Esophagus (tissue), 2 donors: ENCODE measurements around the gene ASS1. TPM values are rescaled to one million over a fixed set of nuclear protein-coding genes. Genes with fewer than 3 reads are reported as not detected.

Experiments used
- H3K27ac ChIP-seq, 2 donors: one replicate each; pipeline ENCODE4 v1.5.1; 2013; ENCODE audit warnings: low read depth in 2 of 2, mild to moderate bottlenecking in 2 of 2, inconsistent platforms in 1 of 2, low read length in 1 of 2, moderate library complexity in 1 of 2
- H3K27me3 ChIP-seq, 2 donors: one replicate each; pipeline ENCODE4 v1.6.1; 2013; ENCODE audit warnings: low read length in 2 of 2, control low read depth in 1 of 2, mild to moderate bottlenecking in 1 of 2; ENCODE audit not compliant: insufficient read depth in 2 of 2, control insufficient read depth in 1 of 2
- H3K36me3 ChIP-seq, 2 donors: one replicate each; pipeline ENCODE4 v1.6.1; 2013; ENCODE audit warnings: low read length in 1 of 2; ENCODE audit not compliant: control insufficient read depth in 2 of 2, insufficient read depth in 2 of 2
- H3K4me1 ChIP-seq, 2 donors: one replicate each; pipeline ENCODE4 v1.6.1; 2013; ENCODE audit warnings: low read length in 1 of 2; ENCODE audit not compliant: control insufficient read depth in 2 of 2, insufficient read depth in 2 of 2
- H3K4me3 ChIP-seq, 2 donors: one replicate each; pipeline ENCODE4 v1.5.1; 2013; ENCODE audit warnings: low read length in 2 of 2, mild to moderate bottlenecking in 2 of 2, low read depth in 1 of 2, moderate library complexity in 1 of 2
- H3K9me3 ChIP-seq, 2 donors: one replicate each; pipeline ENCODE4 v1.6.1; 2013; ENCODE audit warnings: mild to moderate bottlenecking in 2 of 2, low read depth in 1 of 2, low read length in 1 of 2, moderate library complexity in 1 of 2; ENCODE audit not compliant: control insufficient read depth in 2 of 2, insufficient read depth in 1 of 2
- WGBS, 2 donors: extraction: QIAGEN DNeasy Blood & Tissue Kit; methylation state at CpG; one replicate each; pipeline ENCODE4 v1.1.7; 2013; 5-methylcytosine and 5-hydroxymethylcytosine counted together
- polyA plus RNA-seq, 2 donors: library from polyadenylated mRNA; stranded (reverse); fragments of 200-250 nt; gene quantifications; one replicate each; pipeline ENCODE4 v1.2.3, GENCODE V29; 2013
- donor health status: healthy with polysubstance abuse.
- donor health status: Bipolar disorder and iron deficiency.

The ASS1 gene
- polyA plus RNA-seq, 2 donors: 63.6 to 79.5 TPM

DNA sequence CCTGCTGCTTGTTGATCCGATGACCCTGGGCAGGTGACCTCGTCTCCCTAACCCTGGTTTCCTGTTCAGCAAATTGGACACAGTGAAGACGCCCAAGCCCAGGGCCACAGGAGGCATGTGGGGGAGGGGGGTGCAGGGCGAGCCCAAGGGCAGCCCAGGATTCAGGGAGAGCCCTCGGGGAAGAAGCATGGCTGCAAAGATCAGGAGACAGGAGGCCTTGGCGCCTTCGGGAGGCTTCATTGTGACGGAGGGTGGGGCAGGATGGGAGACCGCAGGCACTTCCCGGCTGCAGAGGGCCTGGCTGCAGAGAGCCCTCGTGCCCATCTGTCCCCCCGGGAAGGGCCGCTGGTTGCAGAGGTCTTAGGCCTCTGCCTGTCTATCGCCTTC lies 6.2 kb downstream of the ASS1 start:
- Histone ChIP-seq H3K9me3 (no peaks in the 10 kb centered on the region), H3K4me1 (peaks cover 7 to 19% of the 10 kb centered on the region in 2 donors), H3K36me3 (no peaks in the 10 kb centered on the region), H3K27me3 (no peaks in the 10 kb centered on the region), H3K27ac (no peak overlapping the region), H3K4me3 (no peak overlapping the region)
- WGBS, 2 donors: 38 to 57% methylated on average over 14 of the region's 14 CpGs

DNA sequence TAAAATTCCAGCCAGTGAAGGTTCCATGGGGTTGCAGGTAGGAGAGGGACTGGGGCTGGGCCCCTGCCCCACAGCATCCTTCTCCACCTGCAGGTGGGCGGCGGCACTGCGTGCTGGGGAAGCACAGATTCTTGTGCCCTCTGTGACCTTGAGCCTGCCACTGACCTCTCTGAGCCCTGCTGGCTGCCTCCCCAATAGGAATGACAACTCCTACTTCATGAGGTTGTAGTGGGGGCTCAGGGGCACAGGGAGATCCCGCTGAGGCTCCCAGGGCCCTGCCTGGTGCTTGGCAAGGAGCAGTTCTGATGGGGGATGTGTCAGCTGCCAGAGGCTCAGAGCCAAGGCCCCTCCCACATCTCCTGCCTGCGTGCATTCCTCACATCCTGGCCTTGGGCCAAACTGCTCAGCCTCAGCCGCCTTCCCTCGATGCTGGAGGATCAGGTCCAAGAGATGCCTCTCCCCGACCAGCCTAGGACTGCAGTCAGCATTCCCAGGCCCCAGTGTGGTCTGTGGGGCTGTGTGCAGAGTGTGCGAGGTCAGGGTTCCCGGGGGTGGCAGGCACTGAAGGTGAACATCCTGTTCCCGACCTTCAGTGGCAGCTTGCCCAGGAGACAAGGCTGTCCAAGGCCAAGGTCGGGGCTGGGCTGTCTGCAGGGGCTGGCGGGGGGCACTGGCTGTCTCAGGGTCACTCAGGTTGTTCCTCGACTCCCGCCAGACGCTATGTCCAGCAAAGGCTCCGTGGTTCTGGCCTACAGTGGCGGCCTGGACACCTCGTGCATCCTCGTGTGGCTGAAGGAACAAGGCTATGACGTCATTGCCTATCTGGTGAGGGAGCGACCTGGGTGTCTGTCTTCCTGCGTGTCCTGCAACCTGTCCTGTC lies 7.0 kb downstream of the ASS1 start:
- H3K27me3 ChIP-seq: no peaks in the 10 kb centered on the region
- H3K36me3 ChIP-seq: no peaks in the 10 kb centered on the region
- WGBS, 2 donors: 31 to 36% methylated on average over 23 of the region's 23 CpGs
- H3K27ac ChIP-seq: peak overlapping the region; percentile 32 to 69
- peaks cover 7 to 19% of the 10 kb centered on the region in 2 donors for H3K4me1 ChIP-seq
- no peaks in the 10 kb centered on the region for H3K9me3 ChIP-seq
- no peak overlapping the region for H3K4me3 ChIP-seq

DNA sequence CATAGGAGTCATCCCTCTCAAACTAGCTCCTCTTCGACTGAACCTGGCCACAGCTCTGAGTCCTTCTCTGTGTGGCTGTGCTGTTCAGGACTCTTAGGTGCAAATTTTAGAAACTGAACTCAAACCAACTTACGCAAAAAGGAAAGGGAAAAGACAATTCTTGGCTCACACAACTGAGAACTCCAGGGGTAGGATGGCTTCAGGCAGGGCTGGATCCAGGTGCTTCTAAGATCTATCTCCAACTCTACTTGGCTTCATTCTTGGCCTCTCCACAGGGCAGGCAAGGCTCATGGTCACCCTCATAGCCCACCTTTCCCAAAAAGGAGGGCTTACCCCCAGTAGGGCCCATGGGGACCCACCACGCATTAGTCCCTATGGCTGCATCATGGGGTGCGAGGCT lies 8.1 kb downstream of the ASS1 start:
- H3K27me3 ChIP-seq: no peaks in the 10 kb centered on the region
- 91 to 96% methylated on average over 4 of the region's 4 CpGs for WGBS, 2 donors
- peaks cover 5 to 17% of the 10 kb centered on the region in 2 donors for H3K4me1 ChIP-seq
- H3K36me3 ChIP-seq: no peaks in the 10 kb centered on the region
- H3K9me3 ChIP-seq: no peaks in the 10 kb centered on the region
- H3K4me3 ChIP-seq: no peak overlapping the region
- H3K27ac ChIP-seq: no peak overlapping the region

DNA sequence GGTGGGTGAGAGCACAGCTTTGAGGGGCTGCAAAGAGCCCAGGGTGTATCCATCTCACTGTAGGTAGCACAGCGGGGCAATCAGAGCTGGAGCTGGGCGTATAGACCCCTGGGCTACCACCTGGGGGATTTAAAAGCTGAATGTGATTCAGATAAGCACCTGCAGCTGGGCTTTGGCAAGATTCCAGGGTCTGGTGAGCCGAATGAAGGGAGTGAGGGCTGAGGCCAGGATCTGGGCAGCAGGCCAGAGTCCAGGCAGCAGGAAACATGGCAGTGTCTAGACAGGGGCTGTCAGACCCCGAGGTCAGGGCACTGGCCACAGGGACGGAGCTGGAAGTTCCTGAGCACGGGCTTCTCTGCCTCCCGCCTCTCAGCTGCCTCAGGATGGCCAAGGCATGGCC lies 8.7 kb downstream of the ASS1 start:
- Histone ChIP-seq H3K4me1 (peaks cover 5 to 16% of the 10 kb centered on the region in 2 donors), H3K27ac (no peak overlapping the region), H3K4me3 (no peak overlapping the region), H3K36me3 (no peaks in the 10 kb centered on the region), H3K9me3 (no peaks in the 10 kb centered on the region), H3K27me3 (no peaks in the 10 kb centered on the region)
- 44 to 54% methylated on average over 7 of the region's 7 CpGs for WGBS, 2 donors

DNA sequence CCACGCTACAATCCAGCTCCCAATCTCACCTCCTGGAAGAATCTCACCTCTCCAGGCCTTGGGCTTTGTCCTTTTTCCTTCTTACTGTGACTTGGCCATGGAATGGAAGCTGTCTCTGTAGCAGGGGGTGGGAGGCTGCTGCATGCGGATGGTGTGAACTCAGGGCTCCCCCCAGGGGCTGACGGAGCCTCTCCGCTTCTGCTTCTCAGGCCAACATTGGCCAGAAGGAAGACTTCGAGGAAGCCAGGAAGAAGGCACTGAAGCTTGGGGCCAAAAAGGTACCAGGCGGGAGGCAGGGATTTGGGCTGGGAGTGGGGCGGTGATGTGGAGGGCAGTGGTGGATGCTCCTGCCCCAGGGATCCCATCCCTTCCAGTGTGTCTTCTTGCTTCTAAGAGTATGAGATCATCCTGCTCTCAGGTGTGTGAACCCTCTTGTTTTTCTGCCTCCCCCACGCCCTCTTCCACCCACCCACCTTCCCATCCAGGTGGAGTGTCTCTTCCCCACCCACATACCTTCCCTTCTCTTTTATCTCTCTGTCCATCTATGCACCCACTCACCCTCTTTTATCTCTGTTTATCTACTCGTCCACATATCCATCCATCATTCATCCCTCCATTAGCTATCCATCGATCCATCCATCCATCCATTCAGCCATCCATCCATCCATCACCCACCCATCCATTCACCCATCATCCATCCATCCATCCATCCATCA lies 9.5 kb downstream of the ASS1 start:
- Histone ChIP-seq H3K9me3 (no peaks in the 10 kb centered on the region), H3K4me1 (peaks cover 5 to 16% of the 10 kb centered on the region in 2 donors), H3K27ac (no peak overlapping the region), H3K27me3 (no peaks in the 10 kb centered on the region), H3K4me3 (no peak overlapping the region), H3K36me3 (no peaks in the 10 kb centered on the region)
- 91 to 95% methylated on average over 10 of the region's 10 CpGs for WGBS, 2 donors

DNA sequence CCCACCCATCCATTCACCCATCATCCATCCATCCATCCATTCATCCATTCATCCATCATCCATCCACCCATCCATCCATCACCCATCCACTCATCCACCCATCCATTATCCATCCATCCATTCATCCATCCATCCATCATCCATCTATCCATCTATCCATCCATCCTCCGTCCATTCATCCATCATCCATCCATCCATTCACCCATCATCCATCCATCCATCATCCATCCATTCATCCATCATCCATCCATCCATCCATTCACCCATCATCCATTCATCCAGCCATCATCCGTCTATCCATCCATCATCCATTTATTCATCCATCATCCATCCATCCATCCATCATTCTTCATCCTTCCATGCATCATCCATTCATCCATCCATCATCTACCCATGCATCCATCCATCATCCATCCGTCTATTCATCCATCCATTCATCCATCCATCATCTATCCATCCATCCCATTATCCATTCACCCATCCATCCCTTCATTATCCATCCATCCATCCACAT lies 10.1 kb downstream of the ASS1 start:
- Histone ChIP-seq H3K4me3 (no peak overlapping the region), H3K27ac (no peak overlapping the region), H3K27me3 (no peaks in the 10 kb centered on the region), H3K36me3 (no peaks in the 10 kb centered on the region), H3K4me1 (peaks cover 5 to 16% of the 10 kb centered on the region in 2 donors), H3K9me3 (no peaks in the 10 kb centered on the region)
- 32 to 43% methylated on average over 3 of the region's 3 CpGs for WGBS, 2 donors

DNA sequence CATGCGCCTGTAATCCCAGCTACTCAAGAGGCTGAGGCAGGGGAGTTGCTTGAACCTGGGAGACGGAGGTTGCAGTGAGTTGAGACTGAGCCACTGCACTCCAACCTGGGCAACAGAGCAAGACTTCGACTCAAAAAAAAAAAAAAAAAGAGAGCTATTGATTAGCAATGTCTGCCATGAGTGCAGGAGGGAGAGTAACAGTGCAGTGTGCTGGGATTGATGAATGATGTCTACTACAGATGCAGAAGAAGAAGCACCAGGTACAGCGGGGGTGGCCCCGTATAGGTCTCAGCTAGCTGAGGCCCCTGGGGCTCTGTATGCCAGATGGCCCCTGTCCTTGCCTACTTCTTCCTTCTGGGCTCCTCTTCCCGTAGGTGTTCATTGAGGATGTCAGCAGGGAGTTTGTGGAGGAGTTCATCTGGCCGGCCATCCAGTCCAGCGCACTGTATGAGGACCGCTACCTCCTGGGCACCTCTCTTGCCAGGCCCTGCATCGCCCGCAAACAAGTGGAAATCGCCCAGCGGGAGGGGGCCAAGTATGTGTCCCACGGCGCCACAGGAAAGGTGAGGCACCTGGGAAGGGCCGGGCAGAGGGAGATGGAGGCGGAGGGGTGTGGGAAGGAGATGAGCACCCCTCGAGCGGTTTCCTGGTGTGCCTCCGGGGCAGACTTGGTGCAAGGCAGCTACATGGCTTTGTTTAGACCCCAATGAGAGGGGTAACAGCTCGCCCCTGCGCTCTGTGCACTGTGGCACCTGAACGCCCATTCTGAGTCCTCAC lies 13.5 kb downstream of the ASS1 start:
- WGBS, 2 donors: 87 to 92% methylated on average over 23 of the region's 23 CpGs
- H3K36me3 ChIP-seq: peaks cover 0 to 2% of the 10 kb centered on the region in 2 donors

DNA sequence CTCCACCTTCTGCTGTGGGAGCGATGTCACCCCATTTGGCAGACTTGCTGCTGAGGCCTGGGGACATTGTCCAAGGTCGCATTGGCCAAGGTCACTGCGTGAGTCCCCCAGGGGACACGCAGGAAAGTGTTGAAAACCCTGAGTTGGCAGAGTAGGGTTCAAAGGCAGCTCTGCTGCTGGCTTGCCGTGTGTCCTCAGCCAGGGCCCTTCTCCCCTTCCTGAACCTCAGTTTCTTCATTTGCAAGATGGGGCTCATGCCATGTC lies 14.0 kb downstream of the ASS1 start:
- no peaks in the 10 kb centered on the region for H3K4me1 ChIP-seq
- H3K4me3 ChIP-seq: no peak overlapping the region
- H3K36me3 ChIP-seq: peaks cover 0 to 2% of the 10 kb centered on the region in 2 donors
- H3K27ac ChIP-seq: no peak overlapping the region
- no peaks in the 10 kb centered on the region for H3K9me3 ChIP-seq
- no peaks in the 10 kb centered on the region for H3K27me3 ChIP-seq
- WGBS, 2 donors: 88 to 90% methylated on average over 5 of the region's 5 CpGs

More for the DNA sequence above, 13.5 kb downstream of the ASS1 start:
- Histone ChIP-seq H3K9me3 (no peaks in the 10 kb centered on the region), H3K4me1 (no peaks in the 10 kb centered on the region), H3K27ac (no peak overlapping the region), H3K27me3 (no peaks in the 10 kb centered on the region), H3K4me3 (no peak overlapping the region)

DNA sequence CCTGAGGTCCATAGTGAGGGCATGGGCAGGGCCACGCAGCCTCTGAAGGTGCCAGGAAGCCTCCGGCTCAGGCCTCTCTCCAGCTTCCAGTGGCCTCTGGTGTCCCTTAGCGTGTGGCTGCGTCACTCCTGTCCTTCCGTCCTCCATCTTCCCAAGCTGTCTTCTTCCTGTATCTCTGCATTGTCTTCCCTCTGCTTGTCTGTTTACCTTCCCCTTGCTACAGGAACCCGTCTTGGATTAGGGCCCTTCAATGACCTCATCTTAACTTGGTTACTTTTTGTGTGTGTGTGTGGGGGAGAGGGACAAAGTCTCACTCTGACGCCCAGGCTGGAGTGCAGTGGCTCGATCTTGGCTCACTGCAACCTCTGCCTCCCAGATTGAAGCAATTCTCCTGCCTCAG lies 14.4 kb downstream of the ASS1 start:
- 81 to 82% methylated on average over 8 of the region's 8 CpGs for WGBS, 2 donors
- Histone ChIP-seq H3K27me3 (no peaks in the 10 kb centered on the region), H3K9me3 (no peaks in the 10 kb centered on the region), H3K27ac (no peak overlapping the region), H3K4me1 (no peaks in the 10 kb centered on the region), H3K36me3 (peaks cover 0 to 6% of the 10 kb centered on the region in 2 donors), H3K4me3 (no peak overlapping the region)
